HepG2 (cell line): Measurements from ENCODE around the gene LSM11. TPM values are rescaled to one million over a fixed set of nuclear protein-coding genes. Genes with fewer than 3 reads are reported as not detected.

ENCODE experiments used
- ARID2 ChIP-seq: sonication (generic); formaldehyde crosslinking; IDR thresholded peaks from 2 replicates; pipeline ENCODE4 v1.8.1; 2022; ENCODE audit warnings: mild to moderate bottlenecking, missing genetic modification reagents, borderline replicate concordance
- HNRNPK ChIP-seq: fragments of 200-400 bp; formaldehyde crosslinking; IDR thresholded peaks from 2 replicates; pipeline ENCODE4 v1.6.1; 2018; ENCODE audit warnings: low read length, low read depth, moderate library complexity, mild to moderate bottlenecking; ENCODE audit not compliant: poor library complexity, severe bottlenecking
- ISX ChIP-seq: sonication (generic); formaldehyde crosslinking; conservative IDR thresholded peaks from 2 replicates; pipeline ENCODE4 v1.5.0; 2020; ENCODE audit warnings: missing genetic modification reagents
- MAZ ChIP-seq, 2 experiments: sonication (generic) in 1 of 2; formaldehyde crosslinking in 1 of 2; IDR thresholded peaks; 2 replicates each; pipeline versions ENCODE4 v1.5.0 to v1.6.1; 2012 to 2020; ENCODE audit warnings: low read depth in 2 of 2, mild to moderate bottlenecking in 2 of 2, borderline replicate concordance in 1 of 2, improper control_type of control experiment in 1 of 2, low read length in 1 of 2, missing genetic modification reagents in 1 of 2, moderate library complexity in 1 of 2
- MTA1 ChIP-seq: sonication (generic); formaldehyde crosslinking; IDR thresholded peaks from 2 replicates; pipeline ENCODE4 v1.4.0; 2020; ENCODE audit warnings: missing genetic modification reagents, mild to moderate bottlenecking, borderline replicate concordance
- NCOA1 ChIP-seq: sonication (generic); formaldehyde crosslinking; IDR thresholded peaks from 2 replicates; pipeline ENCODE4 v1.9.0; 2021; ENCODE audit warnings: missing genetic modification reagents
- PPARG ChIP-seq: conservative IDR thresholded peaks from 2 replicates; pipeline ENCODE4 v1.6.1; 2016; ENCODE audit warnings: missing biosample characterization, missing genetic modification reagents
- SP1 ChIP-seq, 2 experiments: fragments of 450-650 bp in 1 of 2; sonication (generic) in 1 of 2; formaldehyde crosslinking in 1 of 2; IDR thresholded peaks; 2 replicates each; pipeline versions ENCODE4 v1.4.0 to v1.6.1; 2016 to 2020; ENCODE audit warnings: missing genetic modification reagents in 1 of 2
- SRY ChIP-seq: sonication (generic); formaldehyde crosslinking; IDR thresholded peaks from 2 replicates; pipeline ENCODE4 v1.8.0; 2022; ENCODE audit warnings: mild to moderate bottlenecking, missing genetic modification reagents
- SUZ12 ChIP-seq: fragments of 150-350 bp; IDR thresholded peaks from 2 replicates; pipeline ENCODE4 v1.6.1; 2014; ENCODE audit warnings: low read depth, low read length
- TGIF2 ChIP-seq: IDR thresholded peaks from 2 replicates; pipeline ENCODE4 v1.6.1; 2016; ENCODE audit warnings: control low read depth, missing compliant biosample characterization
- ZBTB33 ChIP-seq: sonication (generic); formaldehyde crosslinking; IDR thresholded peaks from 2 replicates; pipeline ENCODE4 v1.4.0; 2020; ENCODE audit warnings: missing genetic modification reagents
- ZC3H4 ChIP-seq: sonication (generic); formaldehyde crosslinking; IDR thresholded peaks from 2 replicates; pipeline ENCODE4 v1.4.0; 2020; ENCODE audit warnings: missing genetic modification reagents, borderline replicate concordance
- ZFY ChIP-seq: sonication (generic); formaldehyde crosslinking; IDR thresholded peaks from 2 replicates; pipeline ENCODE4 v1.4.0; 2020; ENCODE audit warnings: missing genetic modification reagents
- ZNF143 ChIP-seq: sonication (generic); formaldehyde crosslinking; IDR thresholded peaks from 2 replicates; pipeline ENCODE4 v1.4.0; 2020; ENCODE audit warnings: missing genetic modification reagents
- ZNF264 ChIP-seq: sonication (generic); formaldehyde crosslinking; IDR thresholded peaks from 2 replicates; pipeline ENCODE4 v1.4.0; 2020; ENCODE audit warnings: missing genetic modification reagents
- ZNF558 ChIP-seq: sonication (generic); formaldehyde crosslinking; IDR thresholded peaks from 2 replicates; pipeline ENCODE4 v1.9.0; 2022; ENCODE audit warnings: mild to moderate bottlenecking, missing genetic modification reagents, borderline replicate concordance
- polyA plus RNA-seq, 8 experiments: library from polyadenylated mRNA; depleted of rRNA in 3 of 8; stranded (reverse) in 7 of 8; unstranded in 1 of 8; fragments of >200 nt; fragmentation: Illumina TruSeq in 4 of 8; extraction: Trizol in 4 of 8; gene quantifications; 2 replicates each; pipeline versions ENCODE4 v1.2.1 to v1.2.3, GENCODE V29; 2011 to 2016; ENCODE audit warnings: low read depth in 4 of 8, missing spikeins in 1 of 8, mixed read lengths in 1 of 8; ENCODE audit not compliant: insufficient read depth in 1 of 8
- total RNA-seq, 5 experiments: library from RNA; depleted of rRNA; stranded (reverse); fragments of >200 nt; fragmentation: Illumina TruSeq; extraction: Trizol; gene quantifications; 2 replicates each; pipeline ENCODE4 v1.2.3, GENCODE V29; 2016; ENCODE audit warnings: low read depth in 1 of 5
- TF ChIP-seq, protein P1 (sequence below): sonication (generic); formaldehyde crosslinking; IDR thresholded peaks from 2 replicates; pipeline ENCODE4 v1.5.1; 2020; ENCODE audit warnings: mild to moderate bottlenecking, moderate library complexity, missing genetic modification reagents
- TF ChIP-seq, protein P2 (sequence below): IDR thresholded peaks from 2 replicates; pipeline ENCODE4 v1.4.0; 2020; ENCODE audit warnings: mild to moderate bottlenecking, missing genetic modification reagents
- TF ChIP-seq, protein P3 (sequence below): IDR thresholded peaks from 2 replicates; pipeline ENCODE4 v1.6.1; 2016; ENCODE audit warnings: mild to moderate bottlenecking, missing biosample characterization, missing genetic modification reagents

Gene LSM11
- total and polyA plus RNA-seq, 2 of the 13 experiments (the other 11 are each of a cell fraction or from before 2014, with no cell fraction given): 4.5 to 7.2 TPM

DNA sequence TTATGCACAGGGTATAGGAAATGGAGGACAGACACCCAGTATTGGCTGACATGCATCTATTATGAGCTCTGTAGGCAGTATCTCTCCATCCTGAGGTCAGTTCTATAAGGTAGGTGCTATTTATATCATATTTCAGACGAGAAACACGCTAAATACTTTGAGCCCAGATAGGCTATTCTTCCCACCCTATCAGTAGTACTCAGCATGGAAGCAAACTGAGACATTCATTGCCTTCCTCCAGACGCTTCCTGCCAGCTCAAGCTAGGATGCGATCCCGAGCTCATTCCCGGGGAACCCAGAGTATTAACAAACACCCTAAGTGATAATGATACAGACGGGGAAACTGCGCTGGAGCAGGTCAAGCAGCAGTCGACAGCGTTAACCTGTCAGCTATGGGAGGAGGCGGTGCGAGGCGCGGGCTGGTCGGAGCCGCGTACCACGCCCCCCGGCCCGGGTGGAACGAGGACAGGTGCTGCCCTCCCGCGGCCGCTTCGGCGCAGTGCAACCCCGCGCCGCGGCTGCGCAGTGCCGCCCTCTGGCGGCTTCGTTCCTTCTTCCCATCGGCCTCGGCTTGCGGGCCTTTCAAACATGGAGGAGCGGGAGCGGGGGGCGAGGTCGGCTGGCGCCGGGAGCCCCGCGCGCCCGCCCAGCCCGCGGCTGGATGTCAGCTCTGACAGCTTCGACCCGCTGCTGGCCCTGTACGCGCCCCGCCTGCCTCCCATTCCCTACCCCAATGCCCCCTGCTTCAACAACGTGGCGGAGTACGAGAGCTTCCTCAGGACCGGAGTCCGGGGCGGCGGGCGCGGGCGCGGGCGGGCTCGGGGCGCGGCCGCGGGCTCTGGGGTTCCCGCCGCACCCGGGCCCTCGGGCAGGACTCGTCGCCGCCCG is at the start of gene LSM11 (continued):
- TF ChIP-seq, protein P1, sequence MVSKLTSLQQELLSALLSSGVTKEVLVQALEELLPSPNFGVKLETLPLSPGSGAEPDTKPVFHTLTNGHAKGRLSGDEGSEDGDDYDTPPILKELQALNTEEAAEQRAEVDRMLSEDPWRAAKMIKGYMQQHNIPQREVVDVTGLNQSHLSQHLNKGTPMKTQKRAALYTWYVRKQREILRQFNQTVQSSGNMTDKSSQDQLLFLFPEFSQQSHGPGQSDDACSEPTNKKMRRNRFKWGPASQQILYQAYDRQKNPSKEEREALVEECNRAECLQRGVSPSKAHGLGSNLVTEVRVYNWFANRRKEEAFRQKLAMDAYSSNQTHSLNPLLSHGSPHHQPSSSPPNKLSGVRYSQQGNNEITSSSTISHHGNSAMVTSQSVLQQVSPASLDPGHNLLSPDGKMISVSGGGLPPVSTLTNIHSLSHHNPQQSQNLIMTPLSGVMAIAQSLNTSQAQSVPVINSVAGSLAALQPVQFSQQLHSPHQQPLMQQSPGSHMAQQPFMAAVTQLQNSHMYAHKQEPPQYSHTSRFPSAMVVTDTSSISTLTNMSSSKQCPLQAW: no peak
- peak; percentile 40; the same call in 1 of the 2 replicates for TF ChIP-seq MTA1
- no peak for TF ChIP-seq SP1 (IDR thresholded peaks at IDR 0.05)
- peak; percentile 44; the same call in 1 of the 2 replicates for TF ChIP-seq SP1 (CRISPR knock-in tag; IDR thresholded peaks at IDR 0.05)
- TF ChIP-seq HNRNPK: peak; percentile 75
- 0 out of 2 replicates have a peak, but pooled peaks have one; percentile 29 for TF ChIP-seq ISX (CRISPR knock-in tag)
- TF ChIP-seq SRY: peak; percentile 32; the same call in 1 of the 2 replicates
- peak; percentile 45 for TF ChIP-seq ZBTB33 (CRISPR knock-in tag)
- TF ChIP-seq, protein P2, sequence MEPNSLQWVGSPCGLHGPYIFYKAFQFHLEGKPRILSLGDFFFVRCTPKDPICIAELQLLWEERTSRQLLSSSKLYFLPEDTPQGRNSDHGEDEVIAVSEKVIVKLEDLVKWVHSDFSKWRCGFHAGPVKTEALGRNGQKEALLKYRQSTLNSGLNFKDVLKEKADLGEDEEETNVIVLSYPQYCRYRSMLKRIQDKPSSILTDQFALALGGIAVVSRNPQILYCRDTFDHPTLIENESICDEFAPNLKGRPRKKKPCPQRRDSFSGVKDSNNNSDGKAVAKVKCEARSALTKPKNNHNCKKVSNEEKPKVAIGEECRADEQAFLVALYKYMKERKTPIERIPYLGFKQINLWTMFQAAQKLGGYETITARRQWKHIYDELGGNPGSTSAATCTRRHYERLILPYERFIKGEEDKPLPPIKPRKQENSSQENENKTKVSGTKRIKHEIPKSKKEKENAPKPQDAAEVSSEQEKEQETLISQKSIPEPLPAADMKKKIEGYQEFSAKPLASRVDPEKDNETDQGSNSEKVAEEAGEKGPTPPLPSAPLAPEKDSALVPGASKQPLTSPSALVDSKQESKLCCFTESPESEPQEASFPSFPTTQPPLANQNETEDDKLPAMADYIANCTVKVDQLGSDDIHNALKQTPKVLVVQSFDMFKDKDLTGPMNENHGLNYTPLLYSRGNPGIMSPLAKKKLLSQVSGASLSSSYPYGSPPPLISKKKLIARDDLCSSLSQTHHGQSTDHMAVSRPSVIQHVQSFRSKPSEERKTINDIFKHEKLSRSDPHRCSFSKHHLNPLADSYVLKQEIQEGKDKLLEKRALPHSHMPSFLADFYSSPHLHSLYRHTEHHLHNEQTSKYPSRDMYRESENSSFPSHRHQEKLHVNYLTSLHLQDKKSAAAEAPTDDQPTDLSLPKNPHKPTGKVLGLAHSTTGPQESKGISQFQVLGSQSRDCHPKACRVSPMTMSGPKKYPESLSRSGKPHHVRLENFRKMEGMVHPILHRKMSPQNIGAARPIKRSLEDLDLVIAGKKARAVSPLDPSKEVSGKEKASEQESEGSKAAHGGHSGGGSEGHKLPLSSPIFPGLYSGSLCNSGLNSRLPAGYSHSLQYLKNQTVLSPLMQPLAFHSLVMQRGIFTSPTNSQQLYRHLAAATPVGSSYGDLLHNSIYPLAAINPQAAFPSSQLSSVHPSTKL (CRISPR knock-in tag): peak; percentile 72
- TF ChIP-seq PPARG (CRISPR knock-in tag): 0 out of 2 replicates have a peak, but pooled peaks have one; percentile 48
- TF ChIP-seq MAZ (IDR thresholded peaks at IDR 0.05; ENCODE audit: borderline replicate concordance, low read depth, low read length): peak; percentile 55; the same call in 1 of the 2 replicates
- no peak for TF ChIP-seq MAZ (CRISPR knock-in tag; IDR thresholded peaks at IDR 0.05; ENCODE audit: low read depth)
- no peak for TF ChIP-seq ZC3H4
- TF ChIP-seq ZNF143: peak; percentile 82
- 0 out of 2 replicates have a peak, but pooled peaks have one; percentile 6 for TF ChIP-seq SUZ12
- TF ChIP-seq TGIF2 (CRISPR knock-in tag): peak; percentile 66
- no peak for TF ChIP-seq ZNF558 (CRISPR knock-in tag)
- TF ChIP-seq, protein P3, sequence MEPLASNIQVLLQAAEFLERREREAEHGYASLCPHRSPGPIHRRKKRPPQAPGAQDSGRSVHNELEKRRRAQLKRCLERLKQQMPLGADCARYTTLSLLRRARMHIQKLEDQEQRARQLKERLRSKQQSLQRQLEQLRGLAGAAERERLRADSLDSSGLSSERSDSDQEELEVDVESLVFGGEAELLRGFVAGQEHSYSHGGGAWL (CRISPR knock-in tag): 0 out of 2 replicates have a peak, but pooled peaks have one; percentile 52
- TF ChIP-seq NCOA1 (CRISPR knock-in tag): no peak
- peak; percentile 77 for TF ChIP-seq ZFY (CRISPR knock-in tag)
- no peak for TF ChIP-seq ZNF264
- 0 out of 2 replicates have a peak, but pooled peaks have one; percentile 43 for TF ChIP-seq ARID2 (CRISPR knock-in tag)
